Stimulated activated CD4-positive, alpha-beta T cell treated with anti-CD3 and anti-CD28 coated beads, Interleukin-2, amount 100 ng/mL, for 48 hours (primary cell): ENCODE results near the gene SPATA18.
"Not testable (repeated sequence)": the region's sequence is repeated elsewhere in the genome, so short reads cannot be mapped to it uniquely, and the experiment has no call there.

Source experiments
- DNase-seq, 2 donors: peaks; one replicate each; pipeline ENCODE4 v3.0.0-alpha.2; 2020

The SPATA18 gene

GRCh38 chr4:52054254-52054653 lies 3.1 kb downstream of the SPATA18 start:
- DNase-seq = no peak

- no peak for DNase-seq
These were observed 6.1 kb downstream of the SPATA18 start for GRCh38 chr4:52057196-52057595.

- DNase-seq = no peak
These were observed 7.2 kb downstream of the SPATA18 start for GRCh38 chr4:52058275-52058674.

GRCh38 chr4:52059372-52059771 lies 8.3 kb downstream of the SPATA18 start:
- no peak for DNase-seq

GRCh38 chr4:52069571-52069970 lies 18.5 kb downstream of the SPATA18 start:
- DNase-seq = no peak

- DNase-seq = no peak
These were observed 20.9 kb downstream of the SPATA18 start for GRCh38 chr4:52071791-52072546.

GRCh38 chr4:52076731-52077130 lies 25.6 kb downstream of the SPATA18 start:
- no peak for DNase-seq

GRCh38 chr4:52079659-52080058 lies 28.6 kb downstream of the SPATA18 start:
- DNase-seq = no peak

GRCh38 chr4:52081216-52081615 lies 30.1 kb downstream of the SPATA18 start:
- DNase-seq = no peak

- DNase-seq = not testable (repeated sequence)
These were observed 35.3 kb downstream of the SPATA18 start for GRCh38 chr4:52086425-52086824.

GRCh38 chr4:52091801-52092200 lies 40.7 kb downstream of the SPATA18 start:
- no peak for DNase-seq

- no peak for DNase-seq
These were observed 42.4 kb downstream of the SPATA18 start for GRCh38 chr4:52093466-52093865.

- DNase-seq = no peak
These were observed 43.5 kb downstream of the SPATA18 start for GRCh38 chr4:52094376-52095145.

GRCh38 chr4:52095374-52095773 lies 44.3 kb downstream of the SPATA18 start:
- no peak for DNase-seq

- no peak for DNase-seq
These were observed 44.9 kb downstream of the SPATA18 start for GRCh38 chr4:52096048-52096447.

- DNase-seq = no peak
These were observed 47.5 kb downstream of the SPATA18 start for GRCh38 chr4:52098618-52099017.

- no peak for DNase-seq
These were observed 48.9 kb downstream of the SPATA18 start for GRCh38 chr4:52099860-52100461.

GRCh38 chr4:52102587-52102986 lies 51.5 kb downstream of the SPATA18 start:
- DNase-seq = no peak

- no peak for DNase-seq
These were observed 52.2 kb downstream of the SPATA18 start for GRCh38 chr4:52103319-52103718.

GRCh38 chr4:52105276-52105675 lies 54.2 kb downstream of the SPATA18 start:
- no peak for DNase-seq

- DNase-seq = no peak
These were observed 55.1 kb downstream of the SPATA18 start for GRCh38 chr4:52106191-52106590.

- no peak for DNase-seq
These were observed 55.6 kb downstream of the SPATA18 start for GRCh38 chr4:52106660-52107059.

GRCh38 chr4:52107336-52107735 lies 56.2 kb downstream of the SPATA18 start:
- no peak for DNase-seq

GRCh38 chr4:52107745-52108144 lies 56.6 kb downstream of the SPATA18 start:
- no peak for DNase-seq
